OCI-LY7 (cell line): ENCODE measurements around the gene TTC16. TPM values are rescaled to one million over a fixed set of nuclear protein-coding genes. Genes with fewer than 3 reads are reported as not detected.

Experiments used
- BruUV-seq: library from RNA; stranded (reverse); fragments of 400-500 nt; replicated peaks from 2 replicates; lab custom pipeline; 2021; lab: Mats Ljungman, UMichigan
- CTCF ChIA-PET: fragments of 300-600 bp; sonication (Branson Sonifier 250); formaldehyde crosslinking; loops from one replicate; lab custom pipeline; 2022; ENCODE audit warnings: antibody characterized with exemption; ENCODE audit not compliant: unreplicated experiment; lab: Charles Lee
- POLR2A ChIA-PET: fragments of 300-600 bp; sonication (Branson Sonifier 250); formaldehyde crosslinking; loops from one replicate; lab custom pipeline; 2022; ENCODE audit warnings: antibody characterized with exemption; lab: Charles Lee
- DNase-seq: peaks from one replicate; pipeline ENCODE4 v3.0.0-alpha.2; 2015; ENCODE audit warnings: low spot score
- H2AFZ ChIP-seq: fragments of 200-600 bp; sonication (generic), shearing (Covaris generic); 2 replicates; pipeline ENCODE4 v1.6.1; 2014; ENCODE audit warnings: mild to moderate bottlenecking, antibody characterized with exemption, low read length, moderate library complexity
- H3K27ac ChIP-seq: fragments of 200-600 bp; sonication (generic); 2 replicates; pipeline ENCODE4 v1.5.1; 2014; ENCODE audit warnings: mixed run types, low read depth, mild to moderate bottlenecking, moderate library complexity, low read length, inconsistent platforms; ENCODE audit not compliant: poor library complexity, severe bottlenecking
- H3K36me3 ChIP-seq: fragments of 200-600 bp; sonication (generic); 2 replicates; pipeline ENCODE4 v1.6.1; 2014; ENCODE audit warnings: mild to moderate bottlenecking, antibody characterized with exemption, low read length, moderate library complexity, mixed read lengths; ENCODE audit not compliant: insufficient read depth
- H3K4me1 ChIP-seq: fragments of 200-600 bp; sonication (generic); 2 replicates; pipeline ENCODE4 v1.5.1; 2014; ENCODE audit warnings: mild to moderate bottlenecking, low read length; ENCODE audit not compliant: insufficient read depth, poor library complexity, severe bottlenecking
- H3K4me2 ChIP-seq: fragments of 200-600 bp; sonication (generic); 2 replicates; pipeline ENCODE4 v1.6.1; 2014; ENCODE audit warnings: mild to moderate bottlenecking, low read length
- H3K4me3 ChIP-seq: fragments of 200-600 bp; sonication (generic); 2 replicates; pipeline ENCODE4 v1.5.1; 2014; ENCODE audit warnings: mild to moderate bottlenecking, low read depth, low read length; ENCODE audit not compliant: poor library complexity, severe bottlenecking
- H3K79me2 ChIP-seq: fragments of 200-600 bp; sonication (generic); 2 replicates; pipeline ENCODE4 v1.6.1; 2016; ENCODE audit warnings: low read depth, mild to moderate bottlenecking, low read length, moderate library complexity, mixed read lengths; ENCODE audit not compliant: insufficient read depth
- H3K9me2 ChIP-seq: fragments of 200-600 bp; sonication (generic); 2 replicates; pipeline ENCODE4 v1.6.1; 2016; ENCODE audit warnings: mild to moderate bottlenecking, low read length, mixed read lengths; ENCODE audit not compliant: insufficient read depth
- H3K9me3 ChIP-seq: fragments of 200-600 bp; sonication (generic); 2 replicates; pipeline ENCODE4 v1.6.1; 2014; ENCODE audit warnings: mild to moderate bottlenecking, mixed run types, low read length, mixed read lengths
- H4K20me1 ChIP-seq: fragments of 200-600 bp; sonication (generic); 2 replicates; pipeline ENCODE4 v1.6.1; 2014; ENCODE audit warnings: mild to moderate bottlenecking, antibody characterized with exemption, low read length, moderate library complexity, mixed read lengths; ENCODE audit not compliant: insufficient read depth
- CTCF ChIP-seq: fragments of 200-600 bp; sonication (generic); conservative IDR thresholded peaks from 2 replicates; pipeline ENCODE4 v1.5.1; 2014; ENCODE audit warnings: mild to moderate bottlenecking, antibody characterized with exemption, low read length, moderate library complexity, mixed read lengths
- EZH2phosphoT487 ChIP-seq: fragments of 200-600 bp; sonication (generic); IDR thresholded peaks from 2 replicates; pipeline ENCODE4 v1.6.1; 2018; ENCODE audit warnings: low read depth, borderline replicate concordance, mild to moderate bottlenecking, mixed run types, antibody characterized with exemption, low read length, moderate library complexity, mixed read lengths
- intact Hi-C: fragments of 100-400 bp; cut with micrococcal nuclease; formaldehyde crosslinking; loops from one replicate; pipeline ENCODE4 v1.10.0; 2022; ENCODE audit not compliant: unreplicated experiment
- total RNA-seq, 2 experiments: library from RNA; depleted of rRNA in 1 of 2; stranded (reverse); fragments of >200 nt in 1 of 2; shearing (Covaris generic) in 1 of 2; gene quantifications; 2 replicates each; pipeline ENCODE4 v1.2.3, GENCODE V29; 2014 to 2022

The TTC16 gene
- total RNA-seq, 2 experiments from 2014 or later: not detected

DNA sequence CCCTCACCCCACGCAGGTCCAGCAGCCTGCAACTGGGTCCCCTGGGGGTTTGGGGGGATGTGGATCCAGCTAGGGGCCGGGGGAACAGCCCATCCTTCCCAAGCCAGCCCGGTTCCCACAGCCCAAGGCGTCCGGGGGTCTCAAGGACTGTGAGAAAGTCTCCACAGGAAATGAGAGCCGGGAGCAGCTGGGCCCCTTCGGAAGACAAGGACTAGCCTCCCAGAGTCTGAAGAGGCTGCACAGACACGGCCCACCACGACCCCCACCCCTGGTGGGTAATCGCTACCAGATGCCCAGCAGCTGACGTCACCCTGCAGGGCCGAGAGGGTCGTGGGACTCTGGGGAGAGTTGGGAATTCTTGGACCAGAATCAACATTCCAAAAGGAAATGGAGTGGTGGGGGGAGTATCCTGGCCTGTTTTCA is 52.0 kb downstream of the TTC16 start:
- no peaks in the 10 kb centered on the region for H3K9me3 ChIP-seq
- peaks cover 44% of the 10 kb centered on the region for H3K4me1 ChIP-seq
- peaks cover 69% of the 10 kb centered on the region for H3K36me3 ChIP-seq
- H3K4me2 ChIP-seq: peak overlapping the region; percentile 31; the same call in 1 of the 2 replicates
- peaks cover 19% of the 10 kb centered on the region; the same call in 1 of the 2 replicates for H3K79me2 ChIP-seq
- DNase-seq: no peak
- ChIA-PET CTCF (no interaction called here), POLR2A (interaction anchor here (1.4 to 1.6 kb wide), 3 partner anchors 11 to 38 kb away, joined by 4 to 8 read pairs (median 4); partner anchors contain the start of genes SH2D3C and TOR2A)
- H2AFZ ChIP-seq: no peak overlapping the region
- H4K20me1 ChIP-seq: 0 out of 2 replicates have a peak, but pooled peaks cover 6% of the 10 kb centered on the region
- TF ChIP-seq CTCF: no peak
- TF ChIP-seq EZH2phosphoT487: no peak
- BruUV-seq: no TSS peak
- intact Hi-C loops: no loop called here
- H3K27ac ChIP-seq: peak overlapping the region; percentile 7
- H3K9me2 ChIP-seq: no peaks in the 10 kb centered on the region
- H3K4me3 ChIP-seq: no peak overlapping the region

DNA sequence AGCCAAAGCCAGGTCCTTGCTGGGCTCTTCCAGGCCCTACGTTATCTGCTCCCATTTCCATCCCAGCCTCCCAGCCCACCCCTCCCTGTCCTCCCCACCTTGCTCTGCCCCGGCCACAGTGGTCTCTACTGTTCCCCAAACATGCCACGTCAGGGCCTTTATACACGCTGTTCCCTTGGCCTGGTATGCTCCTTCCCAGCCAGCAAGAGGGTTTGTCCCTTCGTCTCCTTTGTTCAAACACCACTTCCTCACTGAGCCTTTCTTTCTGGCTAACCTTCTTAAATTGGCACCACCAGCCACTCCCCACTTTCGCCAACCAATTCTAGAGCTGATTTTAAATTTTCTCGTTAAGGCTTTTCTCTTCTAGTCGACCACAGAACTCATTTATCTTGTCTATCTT is 52.8 kb downstream of the TTC16 start:
- no peak for DNase-seq
- H4K20me1 ChIP-seq: 0 out of 2 replicates have a peak, but pooled peaks cover 6% of the 10 kb centered on the region
- H3K9me3 ChIP-seq: no peaks in the 10 kb centered on the region
- peaks cover 50% of the 10 kb centered on the region for H3K4me1 ChIP-seq
- ChIA-PET CTCF (no interaction called here), POLR2A (no interaction called here)
- H3K4me3 ChIP-seq: no peak overlapping the region
- no peak overlapping the region for H2AFZ ChIP-seq
- peaks cover 71% of the 10 kb centered on the region for H3K36me3 ChIP-seq
- BruUV-seq: no TSS peak
- TF ChIP-seq EZH2phosphoT487 (no peak), CTCF (no peak)
- intact Hi-C loops: no loop called here
- no peak overlapping the region for H3K27ac ChIP-seq
- H3K9me2 ChIP-seq: no peaks in the 10 kb centered on the region
- H3K79me2 ChIP-seq: peaks cover 19% of the 10 kb centered on the region; the same call in 1 of the 2 replicates
- H3K4me2 ChIP-seq: no peak overlapping the region

- ChIA-PET POLR2A (interaction anchor here (1.1 kb wide), 1 partner anchor 17 kb away, joined by 3 read pairs; the partner anchor contains the start of gene CDK9), CTCF (no interaction called here)
- BruUV-seq: no TSS peak
- Histone ChIP-seq H4K20me1 (0 out of 2 replicates have a peak, but pooled peaks cover 6% of the 10 kb centered on the region), H3K9me2 (no peaks in the 10 kb centered on the region), H3K36me3 (peaks cover 71% of the 10 kb centered on the region), H3K27ac (no peak overlapping the region), H3K4me3 (no peak overlapping the region), H3K79me2 (peaks cover 19% of the 10 kb centered on the region; the same call in 1 of the 2 replicates), H3K9me3 (no peaks in the 10 kb centered on the region), H2AFZ (no peak overlapping the region), H3K4me2 (no peak overlapping the region), H3K4me1 (peaks cover 53% of the 10 kb centered on the region)
- TF ChIP-seq CTCF (no peak), EZH2phosphoT487 (no peak)
- DNase-seq: no peak
- intact Hi-C loops: no loop called here
Observed at GRCh38 chr9:127769101-127769500, 53.2 kb downstream of the TTC16 start.
